ENCODE data around the gene PSMA5.
"Not testable (repeated sequence)": the region's sequence is repeated elsewhere in the genome, so short reads cannot be mapped to it uniquely, and the experiment has no call there.

PSMA5 gene

GRCh38 chr1:109392788-109393616 is 33.2 kb downstream of the PSMA5 start:
- DNase-seq (ENCODE audit: low read depth in 2 of 2): no peak

- DNase-seq (ENCODE audit: low read depth in 2 of 2): no peak
These were observed 34.0 kb downstream of the PSMA5 start for GRCh38 chr1:109392037-109392787.

GRCh38 chr1:109391626-109392025 is 34.6 kb downstream of the PSMA5 start:
- DNase-seq (ENCODE audit: low read depth in 2 of 2): no peak

GRCh38 chr1:109391157-109391556 is 35.1 kb downstream of the PSMA5 start:
- DNase-seq (ENCODE audit: low read depth in 2 of 2): no peak

- DNase-seq (ENCODE audit: low read depth in 2 of 2): no peak
These were observed 36.5 kb downstream of the PSMA5 start for GRCh38 chr1:109389638-109390341.

DNA sequence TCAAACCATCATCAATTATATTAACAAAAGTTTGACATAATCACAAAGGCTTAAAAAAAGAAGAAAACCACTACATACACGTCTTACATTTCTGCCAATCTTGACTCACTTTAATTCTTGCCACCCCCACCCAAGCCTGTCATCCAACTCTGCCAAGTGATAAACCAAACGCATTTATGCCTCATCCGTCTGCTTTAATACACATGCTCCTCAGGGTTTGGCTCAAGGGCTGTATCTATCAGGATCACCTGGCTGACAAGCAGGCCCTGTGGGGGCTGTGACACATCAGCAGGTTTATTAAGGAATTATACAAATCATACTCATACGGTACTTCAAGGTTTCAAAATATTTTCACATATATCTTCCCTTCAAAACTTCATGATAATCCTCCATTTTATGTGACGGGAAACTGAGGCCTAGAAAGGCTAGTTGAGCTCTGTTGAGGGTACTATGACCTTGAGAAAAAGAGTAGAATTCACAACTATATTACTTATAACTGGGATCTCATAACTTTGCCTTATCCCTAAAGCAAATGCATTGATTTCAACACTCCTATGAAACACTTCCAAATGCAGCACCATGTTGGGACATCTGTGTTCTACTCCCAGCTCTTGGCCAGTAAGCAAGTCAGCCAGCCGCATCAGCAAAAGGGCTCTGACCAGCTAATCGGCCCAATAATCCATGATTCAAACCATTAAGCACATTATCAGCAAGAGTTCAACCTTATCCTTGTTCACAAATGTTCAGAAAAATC is 37.2 kb downstream of the PSMA5 start:
- DNase-seq (ENCODE audit: low read depth in 2 of 2): no peak

DNA sequence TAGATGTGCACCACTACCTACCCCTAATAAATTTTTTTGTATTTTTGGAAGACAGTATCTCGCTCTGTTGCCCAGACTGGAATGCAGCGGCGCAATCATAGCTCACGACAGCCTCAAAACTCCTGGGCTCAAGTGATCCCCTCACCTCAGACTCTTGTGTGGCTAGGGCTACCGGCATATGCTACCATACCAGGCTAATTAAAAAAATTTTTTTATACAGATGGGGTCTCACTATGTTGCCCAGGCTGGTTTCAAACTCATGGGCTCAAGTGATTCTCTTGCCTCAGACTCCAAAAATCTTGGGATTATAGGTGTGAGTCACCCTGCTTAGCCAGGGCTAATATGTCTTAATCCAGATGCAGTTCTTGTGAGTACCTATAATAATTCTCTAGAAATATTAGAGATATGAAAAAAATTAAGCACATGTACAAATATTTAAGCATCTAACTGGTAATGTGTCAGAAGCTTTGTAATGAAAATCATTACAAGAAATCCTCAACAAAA is 38.0 kb downstream of the PSMA5 start:
- DNase-seq (ENCODE audit: low read depth in 2 of 2): no peak

DNA sequence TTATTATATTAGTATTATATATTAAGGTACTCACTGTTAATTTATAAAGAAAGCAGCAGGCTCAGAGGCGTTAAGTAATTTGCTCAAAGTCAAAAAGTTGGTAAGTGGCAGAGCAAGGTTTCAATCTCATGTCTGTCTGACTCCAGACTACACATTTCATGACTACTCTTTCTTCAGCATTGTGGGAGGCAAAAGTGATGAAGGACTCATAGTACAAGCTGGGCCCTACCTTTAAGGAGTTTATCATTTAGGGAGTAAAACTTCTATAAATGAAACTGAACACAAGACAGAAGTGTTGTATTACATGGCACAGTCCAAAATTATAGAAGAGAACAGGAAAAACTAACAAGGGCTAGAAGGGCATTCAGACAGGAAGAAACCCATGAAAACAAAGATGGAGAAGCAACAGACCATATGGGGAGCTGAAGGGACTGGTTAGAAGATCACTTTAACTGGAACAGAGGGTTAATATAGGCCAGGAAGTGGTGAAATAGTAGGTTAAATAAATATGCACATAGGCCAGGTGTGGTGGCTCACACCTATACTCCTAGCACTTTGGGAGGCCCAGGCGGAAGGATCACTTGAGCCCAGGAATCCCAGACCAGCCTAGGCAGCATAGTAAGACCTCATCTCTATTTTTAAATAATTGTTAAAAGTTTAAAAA is 40.1 kb downstream of the PSMA5 start:
- no peak for DNase-seq (ENCODE audit: low read depth in 2 of 2)

DNA sequence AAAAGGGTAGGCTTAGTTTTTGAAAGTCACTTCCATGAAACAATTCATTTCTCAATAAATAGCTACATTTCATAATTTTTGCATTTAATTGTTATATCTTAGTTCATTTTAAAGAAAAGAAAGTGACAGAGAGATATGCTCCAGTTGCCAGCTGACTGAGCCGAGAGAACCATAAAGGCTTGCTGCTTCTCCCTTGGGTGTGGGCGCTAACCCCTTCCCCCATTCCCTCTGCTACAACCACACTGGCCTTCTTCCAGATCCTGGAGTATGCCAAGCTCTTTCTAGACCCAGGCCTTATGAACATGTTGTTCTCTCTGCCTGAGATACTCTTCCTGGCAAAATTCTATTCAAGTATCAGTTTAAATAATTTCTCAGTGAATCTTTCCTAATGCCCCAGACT is 40.8 kb downstream of the PSMA5 start:
- no peak for DNase-seq (ENCODE audit: low read depth in 2 of 2)

GRCh38 chr1:109383854-109384253 is 42.4 kb downstream of the PSMA5 start:
- DNase-seq (ENCODE audit: low read depth in 2 of 2): no peak

DNA sequence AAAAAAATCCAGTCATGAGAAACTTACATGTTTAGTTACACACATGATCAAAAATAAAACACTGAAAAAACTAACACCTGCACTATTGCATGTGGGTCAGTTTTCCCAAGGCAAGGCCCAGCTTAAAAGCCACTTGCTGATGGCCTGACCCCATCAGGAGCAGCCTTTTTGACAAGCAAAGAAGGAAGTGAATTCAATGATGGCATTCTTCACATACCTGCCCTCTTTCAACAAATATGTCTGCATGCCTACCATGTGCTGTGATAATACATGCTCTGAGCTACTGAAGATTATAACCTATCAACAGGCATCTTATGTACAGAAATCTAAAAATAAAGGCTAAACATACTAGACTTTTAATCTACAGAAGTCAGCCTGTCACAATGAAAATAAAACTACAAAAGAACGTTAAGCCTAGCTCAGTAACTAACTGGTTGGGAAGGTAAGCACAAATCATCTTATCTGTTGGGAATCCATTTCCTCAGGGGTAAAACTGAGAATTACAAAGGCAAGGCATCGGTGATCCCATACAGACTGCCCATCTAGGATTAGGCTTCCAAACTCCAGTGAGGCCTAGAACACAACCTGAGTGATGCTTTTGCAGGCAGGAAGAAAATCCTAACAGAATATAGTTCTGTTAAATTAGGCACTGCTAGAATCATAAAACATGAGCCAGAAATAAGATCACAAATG is 43.0 kb downstream of the PSMA5 start:
- no peak for DNase-seq (ENCODE audit: low read depth in 2 of 2)

DNA sequence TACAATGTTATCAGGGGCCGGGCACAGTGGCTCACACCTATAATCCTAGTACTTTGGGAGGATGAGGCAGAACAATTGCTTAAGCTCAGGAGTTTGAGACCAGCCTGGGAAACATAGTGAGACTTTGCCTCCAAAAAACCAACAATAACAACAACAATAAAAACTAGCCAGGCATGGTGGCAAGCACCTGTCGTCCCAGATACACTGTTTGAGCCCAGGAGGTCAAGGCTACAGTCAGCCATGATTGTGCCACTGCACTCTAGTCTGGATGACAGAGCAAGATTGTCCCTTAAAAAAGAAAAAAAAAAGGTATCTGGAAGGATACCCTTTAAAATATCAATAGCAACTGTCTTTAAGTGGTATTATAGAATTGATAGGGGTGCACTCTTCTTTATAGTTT is 44.7 kb downstream of the PSMA5 start:
- no peak for DNase-seq (ENCODE audit: low read depth in 2 of 2)

DNA sequence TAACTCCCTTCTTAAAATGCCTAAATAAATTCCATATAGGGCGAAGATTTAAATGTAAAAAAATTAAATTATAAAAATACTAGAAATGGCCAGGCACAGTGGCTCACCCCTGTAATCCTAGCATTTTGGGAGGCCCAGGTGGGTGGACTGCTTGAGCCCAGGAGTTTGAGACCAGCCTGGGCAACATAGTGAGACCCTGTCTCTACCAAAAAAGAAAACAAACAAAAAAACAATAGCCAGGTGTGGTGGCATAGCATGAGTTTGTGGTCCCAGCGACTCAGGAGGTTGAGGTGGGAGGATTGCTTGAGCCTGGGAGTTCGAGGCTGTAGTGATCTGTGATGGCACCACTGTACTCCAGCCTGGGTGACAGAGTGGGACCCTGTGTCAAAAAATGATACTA is 46.3 kb downstream of the PSMA5 start:
- DNase-seq (ENCODE audit: low read depth in 2 of 2): no peak

- no peak for DNase-seq (ENCODE audit: low read depth in 2 of 2)
These were observed 46.8 kb downstream of the PSMA5 start for GRCh38 chr1:109379422-109379821.

- no peak for DNase-seq (ENCODE audit: low read depth in 2 of 2)
These were observed 48.5 kb downstream of the PSMA5 start for GRCh38 chr1:109377698-109378097.

- not testable (repeated sequence) for DNase-seq (ENCODE audit: low read depth in 2 of 2)
These were observed 52.6 kb downstream of the PSMA5 start for GRCh38 chr1:109373696-109374095.

GRCh38 chr1:109373126-109373525 is 53.1 kb downstream of the PSMA5 start:
- DNase-seq (ENCODE audit: low read depth in 2 of 2): no peak

DNA sequence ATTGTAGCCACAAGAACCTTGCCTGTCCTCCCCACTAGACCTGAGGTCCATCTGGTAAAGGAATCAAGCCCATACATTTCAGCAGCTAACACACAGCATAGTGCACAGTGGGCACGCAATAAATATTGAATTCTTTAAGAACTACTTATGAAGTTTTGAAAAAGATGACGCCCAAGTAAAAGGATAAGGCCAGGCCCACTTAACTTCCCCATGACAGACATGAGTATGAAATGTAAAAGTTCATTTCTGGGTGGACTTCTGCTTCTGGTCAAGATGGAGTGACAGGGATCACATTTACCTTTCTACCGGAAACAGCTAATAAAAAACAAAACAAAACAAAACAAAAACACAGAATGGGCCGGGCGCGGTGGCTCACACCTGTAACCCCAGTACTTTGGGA is 54.0 kb downstream of the PSMA5 start:
- DNase-seq (ENCODE audit: low read depth in 2 of 2): no peak

- DNase-seq (ENCODE audit: low read depth in 2 of 2): no peak
These were observed 54.9 kb downstream of the PSMA5 start for GRCh38 chr1:109371341-109371739.

GRCh38 chr1:109370712-109371340 is 55.4 kb downstream of the PSMA5 start:
- DNase-seq (ENCODE audit: low read depth in 2 of 2): no peak
